Stomach smooth muscle (tissue), 2 donors: ENCODE data around the gene EVI5.

ENCODE experiments used
- H3K27ac ChIP-seq: one replicate; pipeline ENCODE4 v1.7.0; 2013; ENCODE audit warnings: mild to moderate bottlenecking, low read length, inconsistent platforms
- H3K27me3 ChIP-seq, 2 donors: one replicate each; pipeline ENCODE4 v1.7.0; 2013; ENCODE audit warnings: low read length in 2 of 2; ENCODE audit not compliant: insufficient read depth in 2 of 2, control insufficient read depth in 1 of 2
- H3K36me3 ChIP-seq, 2 donors: one replicate each; pipeline ENCODE4 v1.7.0; 2013; ENCODE audit warnings: low read length in 2 of 2; ENCODE audit not compliant: control insufficient read depth in 2 of 2, insufficient read depth in 2 of 2
- H3K4me1 ChIP-seq: one replicate; pipeline ENCODE4 v1.7.0; 2013; ENCODE audit warnings: low read length; ENCODE audit not compliant: control insufficient read depth, insufficient read depth
- H3K4me3 ChIP-seq, 2 donors: one replicate each; pipeline ENCODE4 v1.7.0; 2013; ENCODE audit warnings: low read length in 2 of 2
- H3K9ac ChIP-seq, 2 donors: one replicate each; pipeline ENCODE4 v1.7.0; 2013; ENCODE audit warnings: low read length in 2 of 2, mild to moderate bottlenecking in 1 of 2
- H3K9me3 ChIP-seq, 2 donors: one replicate each; pipeline ENCODE4 v1.7.0; 2013; ENCODE audit warnings: low read length in 2 of 2; ENCODE audit not compliant: control insufficient read depth in 2 of 2
- donor health status: healthy.
- donor health status: Pancreatic carcinoma.

The EVI5 gene

GRCh38 chr1:92519043-92519442 is 265.9 kb downstream of the EVI5 start:
- Histone ChIP-seq H3K27me3 (no peaks in the 10 kb centered on the region), H3K36me3 (no peaks in the 10 kb centered on the region), H3K27ac (no peak overlapping the region), H3K9me3 (no peaks in the 10 kb centered on the region), H3K9ac (no peak overlapping the region), H3K4me3 (no peak overlapping the region), H3K4me1 (no peaks in the 10 kb centered on the region)

GRCh38 chr1:92516574-92516973 is 268.3 kb downstream of the EVI5 start:
- Histone ChIP-seq H3K9me3 (no peaks in the 10 kb centered on the region), H3K4me1 (no peaks in the 10 kb centered on the region), H3K27me3 (no peaks in the 10 kb centered on the region), H3K4me3 (no peak overlapping the region), H3K9ac (no peak overlapping the region), H3K27ac (no peak overlapping the region), H3K36me3 (peaks cover 0 to 3% of the 10 kb centered on the region in 2 donors)

GRCh38 chr1:92515796-92516201 is 269.1 kb downstream of the EVI5 start:
- H3K27ac ChIP-seq = no peak overlapping the region
- H3K36me3 ChIP-seq = peaks cover 0 to 3% of the 10 kb centered on the region in 2 donors
- H3K9me3 ChIP-seq = no peaks in the 10 kb centered on the region
- H3K4me3 ChIP-seq = no peak overlapping the region
- no peaks in the 10 kb centered on the region for H3K4me1 ChIP-seq
- H3K27me3 ChIP-seq = no peaks in the 10 kb centered on the region
- H3K9ac ChIP-seq = no peak overlapping the region

- Histone ChIP-seq H3K4me1 (no peaks in the 10 kb centered on the region), H3K36me3 (peaks cover 0 to 3% of the 10 kb centered on the region in 2 donors)
Observed at GRCh38 chr1:92511541-92511940, 273.4 kb downstream of the EVI5 start.

GRCh38 chr1:92509619-92510018 is 275.3 kb downstream of the EVI5 start:
- no peak overlapping the region for H3K9ac ChIP-seq
- H3K4me3 ChIP-seq = no peak overlapping the region
- no peaks in the 10 kb centered on the region for H3K27me3 ChIP-seq
- H3K9me3 ChIP-seq = no peaks in the 10 kb centered on the region
- H3K27ac ChIP-seq = no peak overlapping the region
- H3K36me3 ChIP-seq = peaks cover 0 to 3% of the 10 kb centered on the region in 2 donors
- H3K4me1 ChIP-seq = no peaks in the 10 kb centered on the region

More at GRCh38 chr1:92511541-92511940, 273.4 kb downstream of the EVI5 start:
- Histone ChIP-seq H3K27ac (no peak overlapping the region), H3K9me3 (no peaks in the 10 kb centered on the region), H3K4me3 (no peak overlapping the region), H3K9ac (no peak overlapping the region), H3K27me3 (no peaks in the 10 kb centered on the region)

GRCh38 chr1:92505015-92505692 is 279.8 kb downstream of the EVI5 start:
- Histone ChIP-seq H3K27ac (no peak overlapping the region), H3K4me3 (no peak overlapping the region), H3K4me1 (no peaks in the 10 kb centered on the region), H3K27me3 (no peaks in the 10 kb centered on the region), H3K36me3 (no peaks in the 10 kb centered on the region), H3K9me3 (no peaks in the 10 kb centered on the region), H3K9ac (no peak overlapping the region)

GRCh38 chr1:92504291-92505014 is 280.5 kb downstream of the EVI5 start:
- Histone ChIP-seq H3K9ac (no peak overlapping the region), H3K4me1 (no peaks in the 10 kb centered on the region), H3K27ac (no peak overlapping the region)

GRCh38 chr1:92503926-92504285 is 281.0 kb downstream of the EVI5 start:
- Histone ChIP-seq H3K27ac (no peak overlapping the region), H3K36me3 (no peaks in the 10 kb centered on the region)

More at GRCh38 chr1:92504291-92505014, 280.5 kb downstream of the EVI5 start:
- Histone ChIP-seq H3K36me3 (no peaks in the 10 kb centered on the region), H3K27me3 (no peaks in the 10 kb centered on the region), H3K9me3 (no peaks in the 10 kb centered on the region), H3K4me3 (no peak overlapping the region)

GRCh38 chr1:92503043-92503925 is 281.6 kb downstream of the EVI5 start:
- H3K27me3 ChIP-seq = no peaks in the 10 kb centered on the region
- no peak overlapping the region for H3K27ac ChIP-seq
- H3K4me3 ChIP-seq = no peak overlapping the region
- no peaks in the 10 kb centered on the region for H3K4me1 ChIP-seq
- no peak overlapping the region for H3K9ac ChIP-seq
- H3K9me3 ChIP-seq = no peaks in the 10 kb centered on the region
- no peaks in the 10 kb centered on the region for H3K36me3 ChIP-seq

More at GRCh38 chr1:92503926-92504285, 281.0 kb downstream of the EVI5 start:
- H3K27me3 ChIP-seq = no peaks in the 10 kb centered on the region
- no peak overlapping the region for H3K4me3 ChIP-seq
- H3K4me1 ChIP-seq = no peaks in the 10 kb centered on the region
- H3K9me3 ChIP-seq = no peaks in the 10 kb centered on the region
- H3K9ac ChIP-seq = no peak overlapping the region

- no peaks in the 10 kb centered on the region for H3K9me3 ChIP-seq
- no peaks in the 10 kb centered on the region for H3K36me3 ChIP-seq
- no peaks in the 10 kb centered on the region for H3K4me1 ChIP-seq
- H3K27ac ChIP-seq = no peak overlapping the region
- H3K9ac ChIP-seq = no peak overlapping the region
- no peak overlapping the region for H3K4me3 ChIP-seq
- H3K27me3 ChIP-seq = no peaks in the 10 kb centered on the region
Observed at GRCh38 chr1:92502247-92502646, 282.7 kb downstream of the EVI5 start.
